Nucleus accumbens (tissue), 56 donors: ENCODE results near the gene HSPA12B.
"Not testable (repeated sequence)": the region's sequence is repeated elsewhere in the genome, so short reads cannot be mapped to it uniquely, and the experiment has no call there.

Experiments
- DNase-seq, 56 donors: peaks; one replicate each; lab custom pipeline; 2025; lab: John Stamatoyannopoulos, UW

The HSPA12B gene

GRCh38 chr20:3783511-3784195 is 51.2 kb downstream of the HSPA12B start:
- peak in 4 of 56 donors; percentile 14 to 42 (median 25) for DNase-seq

- no peak for DNase-seq
Observed at GRCh38 chr20:3784216-3784853, 51.9 kb downstream of the HSPA12B start.

GRCh38 chr20:3784863-3785239 is 52.4 kb downstream of the HSPA12B start:
- no peak for DNase-seq

- DNase-seq = peak in 1 of 56 donors; percentile 20
Observed at GRCh38 chr20:3785240-3786125, 53.0 kb downstream of the HSPA12B start.

- DNase-seq = peak in 21 of 56 donors; percentile 19 to 59 (median 33)
Observed at GRCh38 chr20:3786126-3786484, 53.6 kb downstream of the HSPA12B start.

GRCh38 chr20:3786665-3787323 is 54.3 kb downstream of the HSPA12B start, which contains the start of gene CENPB:
CENPB (minus strand) TSS chr20:3786740; CDS start chr20:3786483, 257 bp downstream.
- DNase-seq = peak in 54 of 56 donors; percentile 26 to 94 (median 76)

GRCh38 chr20:3787324-3788014 is 55.0 kb downstream of the HSPA12B start:
- DNase-seq = no peak

GRCh38 chr20:3788685-3789155 is 56.2 kb downstream of the HSPA12B start:
- no peak for DNase-seq

GRCh38 chr20:3789201-3789600 is 56.7 kb downstream of the HSPA12B start:
- not testable (repeated sequence) for DNase-seq

- DNase-seq = not testable (repeated sequence)
Observed at GRCh38 chr20:3794168-3794567, 61.7 kb downstream of the HSPA12B start.

- no peak for DNase-seq
Observed at GRCh38 chr20:3794701-3795420, 62.4 kb downstream of the HSPA12B start.

GRCh38 chr20:3795511-3796468 is 63.3 kb downstream of the HSPA12B start, which contains the start of gene CDC25B:
CDC25B (plus strand) TSS chr20:3796310; CDS start chr20:3796532, 222 bp downstream.
- DNase-seq = peak; percentile 61 to 97 (median 92)

GRCh38 chr20:3796477-3797225 is 64.2 kb downstream of the HSPA12B start:
- DNase-seq = peak in 3 of 56 donors; percentile 53 to 60 (median 55)

GRCh38 chr20:3797226-3797545 is 64.7 kb downstream of the HSPA12B start:
- DNase-seq = no peak

GRCh38 chr20:3797592-3798372 is 65.3 kb downstream of the HSPA12B start:
- no peak for DNase-seq

GRCh38 chr20:3798373-3798768 is 65.9 kb downstream of the HSPA12B start:
- DNase-seq = peak in 18 of 56 donors; percentile 5 to 64 (median 22)
